NCI-H460 (cell line): ENCODE data around the gene RNF19B. TPM values are rescaled to one million over a fixed set of nuclear protein-coding genes. Genes with fewer than 3 reads are reported as not detected.
A peak's percentile ranks its signal among the peaks of the same experiment; 100 is the strongest.
"Not testable (repeated sequence)": the region's sequence is repeated elsewhere in the genome, so short reads cannot be mapped to it uniquely, and the experiment has no call there.

ENCODE experiments used
- DNase-seq: peaks from one replicate; pipeline ENCODE4 v3.0.0-alpha.2; 2016; ENCODE audit warnings: low read depth; ENCODE audit errors: extremely low read depth
- polyA plus RNA-seq: library from polyadenylated mRNA; depleted of rRNA; stranded (reverse); fragments of >200 nt; gene quantifications from 2 replicates; pipeline ENCODE4 v1.2.3, GENCODE V29; 2014; cell fraction: nucleus; rRNA removed
- total RNA-seq: library from RNA; depleted of rRNA; stranded (reverse); fragments of >200 nt; shearing (Covaris generic); gene quantifications from 2 replicates; pipeline ENCODE4 v1.2.3, GENCODE V29; 2014; rRNA removed

RNF19B gene
- total RNA-seq, result 11.6 and 12.9 TPM in 2 replicates
- polyA plus RNA-seq, result 5.2 and 6.2 TPM in 2 replicates

GRCh38 chr1:32964461-32965250 is at the start of gene RNF19B:
RNF19B (minus strand) TSS chr1:32964809; CDS start chr1:32964685, 124 bp downstream.
- peak; percentile 90 for DNase-seq

- no peak for DNase-seq
Measured at GRCh38 chr1:33013791-33014190, 49.2 kb upstream of the RNF19B start.

- DNase-seq, result no peak
Measured at GRCh38 chr1:33012165-33012564, 47.6 kb upstream of the RNF19B start.

GRCh38 chr1:33010932-33011731 is 46.5 kb upstream of the RNF19B start:
- DNase-seq, result no peak

GRCh38 chr1:33009561-33009960 is 45.0 kb upstream of the RNF19B start:
- DNase-seq, result no peak

GRCh38 chr1:33008051-33008914 is 43.7 kb upstream of the RNF19B start:
- no peak for DNase-seq

GRCh38 chr1:33007190-33008050 is 42.8 kb upstream of the RNF19B start:
- peak; percentile 66 for DNase-seq

GRCh38 chr1:33005838-33006421 is 41.3 kb upstream of the RNF19B start:
- DNase-seq, result no peak

GRCh38 chr1:33005117-33005837 is 40.7 kb upstream of the RNF19B start:
- no peak for DNase-seq

GRCh38 chr1:33004613-33005012 is 40.0 kb upstream of the RNF19B start:
- DNase-seq, result no peak

GRCh38 chr1:33003657-33004056 is 39.0 kb upstream of the RNF19B start:
- no peak for DNase-seq

GRCh38 chr1:33002006-33002405 is 37.4 kb upstream of the RNF19B start:
- no peak for DNase-seq

- no peak for DNase-seq
Measured at GRCh38 chr1:33001282-33001681, 36.7 kb upstream of the RNF19B start.

- no peak for DNase-seq
Measured at GRCh38 chr1:33000427-33001026, 35.9 kb upstream of the RNF19B start.

GRCh38 chr1:32998997-32999396 is 34.4 kb upstream of the RNF19B start:
- DNase-seq, result no peak

GRCh38 chr1:32998064-32998463 is 33.5 kb upstream of the RNF19B start:
- DNase-seq, result no peak

- no peak for DNase-seq
Measured at GRCh38 chr1:32997381-32997891, 32.8 kb upstream of the RNF19B start.

GRCh38 chr1:32993324-32993636 is 28.7 kb upstream of the RNF19B start:
- not testable (repeated sequence) for DNase-seq
